ENCODE data around the gene CDKN2B. TPM values are rescaled to one million over a fixed set of nuclear protein-coding genes. Genes with fewer than 3 reads are reported as not detected.

CDKN2B gene
- total and polyA plus RNA-seq, 4 donors, result 0.32 to 1.3 (median 0.54) TPM

- Histone ChIP-seq H3K4me1 (ENCODE audit: control insufficient read depth in 4 of 4, insufficient read depth in 4 of 4, low read length in 3 of 4) (peaks cover 0 to 3% (median 1%) of the 10 kb centered on the region in 4 donors), H3K36me3 (ENCODE audit: control insufficient read depth in 4 of 4, insufficient read depth in 3 of 4, low read depth in 1 of 4, low read length in 3 of 4) (no peaks in the 10 kb centered on the region), H3K27ac (ENCODE audit: low read depth in 1 of 2, low read length in 2 of 2) (no peak overlapping the region), H3K9me3 (ENCODE audit: control insufficient read depth in 4 of 4, low read length in 3 of 4) (no peaks in the 10 kb centered on the region), H3K27me3 (ENCODE audit: control insufficient read depth in 4 of 4, insufficient read depth in 4 of 4, low read length in 3 of 4) (no peaks in the 10 kb centered on the region), H3K4me3 (ENCODE audit: low read depth in 1 of 3, low read length in 3 of 3) (no peak overlapping the region), H3K9ac (ENCODE audit: low read depth in 1 of 2, low read length in 2 of 2) (no peak overlapping the region)
- TF ChIP-seq JUND (IDR thresholded peaks at IDR 0.05) (no peak), CTCF (IDR thresholded peaks at IDR 0.05; ENCODE audit: low read depth, low read length, missing input control) (no peak), REST (IDR thresholded peaks at IDR 0.05) (no peak), SP1 (IDR thresholded peaks at IDR 0.05) (no peak), TAF1 (conservative IDR thresholded peaks at IDR 0.05) (no peak), EGR1 (IDR thresholded peaks at IDR 0.05; ENCODE audit: low read depth in 2 of 2) (no peak), RXRA (IDR thresholded peaks at IDR 0.05) (no peak), NR2F2 (IDR thresholded peaks at IDR 0.05) (no peak), FOXA1 (IDR thresholded peaks at IDR 0.05) (no peak), ZBTB33 (IDR thresholded peaks at IDR 0.05) (no peak), YY1 (IDR thresholded peaks at IDR 0.05) (no peak), HNF4A (conservative IDR thresholded peaks at IDR 0.05) (no peak), ATF3 (IDR thresholded peaks at IDR 0.05) (no peak), FOXA2 (IDR thresholded peaks at IDR 0.05) (no peak), RAD21 (IDR thresholded peaks at IDR 0.05) (no peak), HNF4G (IDR thresholded peaks at IDR 0.05) (no peak), MAX (IDR thresholded peaks at IDR 0.05) (no peak), GABPA (IDR thresholded peaks at IDR 0.05 in 1 of 2, conservative IDR thresholded peaks at IDR 0.05 in 1 of 2) (no peak)
- DNase-seq (ENCODE audit: low spot score), result no peak
- 81% methylated on average over 8 of the region's 8 CpGs for WGBS
These were observed 24.0 kb upstream of the CDKN2B start for GRCh38 chr9:22033012-22033630.

Data from liver (tissue), 9 donors.